HG02840 (cell line): ENCODE measurements around the gene CYP2R1.
A peak's percentile ranks its signal among the peaks of the same experiment; 100 is the strongest.

Experiments used
- ATAC-seq: cut with Tn5 transposase; IDR thresholded peaks from one replicate; pipeline ENCODE4 v1.9.1; 2021; ENCODE audit warnings: mild to moderate bottlenecking, moderate library complexity, moderate number of reproducible peaks; ENCODE audit not compliant: unreplicated experiment, low FRiP score

Gene CYP2R1

GRCh38 chr11:14892036-14892556 is at the start of gene CYP2R1:
TSS of gene CYP2R1 (minus strand) at chr11:14892231. CDS start at chr11:14892205, 26 bp downstream.
- ATAC-seq: peak; percentile 96

GRCh38 chr11:14938936-14939335 is 46.9 kb upstream of the CYP2R1 start:
- no peak for ATAC-seq

GRCh38 chr11:14934641-14935351 is 42.8 kb upstream of the CYP2R1 start:
- no peak for ATAC-seq

DNA sequence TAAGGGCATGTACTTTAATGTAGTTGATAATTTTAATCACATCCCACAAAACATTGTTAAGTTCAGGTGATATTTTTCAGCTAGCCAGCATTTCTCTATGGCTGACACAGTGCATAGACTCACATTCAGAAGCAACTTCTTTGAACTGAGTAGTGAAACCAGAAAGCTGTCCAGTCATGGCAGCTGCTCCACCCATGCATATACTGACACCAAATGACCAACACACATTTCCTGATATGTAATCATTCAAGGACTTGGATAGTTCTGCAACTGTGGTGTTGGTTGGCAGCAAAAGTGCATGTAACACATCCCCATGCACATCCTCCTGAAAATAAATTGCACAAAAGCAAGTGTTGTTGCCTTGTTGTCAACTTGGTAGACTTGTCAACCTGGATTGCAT is 40.4 kb upstream of the CYP2R1 start:
- no peak for ATAC-seq

GRCh38 chr11:14930369-14930768 is 38.3 kb upstream of the CYP2R1 start:
- no peak for ATAC-seq

DNA sequence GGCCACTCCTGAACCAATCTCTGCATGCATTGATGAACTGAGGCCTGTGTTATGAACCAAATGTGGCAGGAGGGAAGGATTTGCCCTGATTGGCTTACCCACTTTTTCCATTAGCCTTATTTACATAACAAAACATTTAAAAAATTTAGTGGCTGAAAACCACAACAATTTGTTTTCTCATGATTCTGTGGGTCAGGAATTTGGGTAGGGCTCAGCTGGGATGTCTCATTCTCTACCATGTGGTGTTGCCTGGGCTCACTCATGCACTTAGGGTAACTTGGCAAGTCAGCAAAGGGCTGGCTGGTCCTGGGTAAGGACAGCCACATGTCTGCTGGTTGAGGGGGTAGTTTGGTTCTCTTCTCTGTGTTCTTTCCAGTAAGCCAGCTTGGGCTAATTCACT is 35.1 kb upstream of the CYP2R1 start:
- ATAC-seq: no peak

GRCh38 chr11:14924318-14924717 is 32.3 kb upstream of the CYP2R1 start:
- no peak for ATAC-seq

GRCh38 chr11:14916403-14916802 is 24.4 kb upstream of the CYP2R1 start:
- ATAC-seq: no peak

DNA sequence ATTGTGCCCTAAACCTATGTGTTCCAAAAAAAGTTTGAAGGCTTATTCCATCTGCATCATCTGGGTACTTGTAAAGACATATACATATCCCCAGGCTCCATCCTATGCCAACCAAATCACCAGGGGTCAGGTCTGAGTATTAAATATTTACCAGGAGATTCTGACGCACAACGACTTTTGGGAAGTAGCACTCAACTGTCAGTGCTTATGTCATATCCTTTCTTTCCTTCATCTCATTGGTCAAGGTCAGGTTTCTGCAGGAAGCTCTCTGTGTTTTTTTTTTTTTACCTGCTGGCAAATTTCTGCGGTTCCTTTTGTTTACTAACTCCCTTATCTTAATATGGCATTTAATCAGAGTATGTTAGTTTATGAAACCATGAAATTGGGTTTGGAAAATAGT is 22.5 kb upstream of the CYP2R1 start:
- ATAC-seq: no peak

- ATAC-seq: no peak
These were observed 16.3 kb upstream of the CYP2R1 start for GRCh38 chr11:14908214-14908880.

DNA sequence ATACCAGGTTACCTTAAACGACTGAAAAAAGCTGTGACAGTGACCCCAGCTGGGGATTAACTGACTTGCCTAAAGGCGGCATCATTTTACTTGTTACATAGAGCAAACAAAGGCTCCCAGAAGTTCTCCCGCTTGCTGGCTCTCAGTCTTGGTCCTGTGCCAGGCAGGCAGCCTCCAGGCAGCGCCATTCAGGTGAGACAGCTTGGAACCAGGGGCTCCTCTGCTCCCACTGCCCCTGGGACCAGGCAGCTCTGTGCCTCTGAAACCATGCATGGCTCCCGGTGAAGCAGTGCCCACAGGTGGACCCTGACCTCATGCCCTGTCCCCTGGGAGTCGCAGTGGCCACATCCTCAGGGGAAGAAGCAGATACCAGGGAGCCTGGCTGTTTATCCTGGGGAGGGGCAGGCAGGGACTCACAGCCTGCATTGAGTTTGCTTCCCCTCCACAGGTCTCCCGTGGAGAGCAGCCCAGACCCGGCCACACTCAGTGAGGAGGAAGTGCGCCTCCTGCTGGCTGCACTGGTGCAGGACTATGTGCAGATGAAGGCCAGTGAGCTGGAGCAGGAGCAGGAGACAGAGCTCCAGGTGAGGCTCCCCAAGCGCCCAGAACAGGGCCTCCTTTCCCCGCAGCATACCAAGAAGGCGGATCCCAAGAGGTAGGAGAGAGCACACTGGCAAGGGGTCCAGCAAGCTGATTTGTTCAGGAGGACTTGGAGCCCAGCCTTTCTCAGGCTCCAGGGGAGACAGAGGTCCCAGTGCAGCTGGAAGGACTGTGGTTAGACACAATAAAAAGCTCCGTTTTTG is 15.6 kb upstream of the CYP2R1 start:
- peak; percentile 52 for ATAC-seq

- ATAC-seq: no peak
These were observed 15.0 kb upstream of the CYP2R1 start for GRCh38 chr11:14906993-14907392.

GRCh38 chr11:14906578-14906977 is 14.5 kb upstream of the CYP2R1 start:
- no peak for ATAC-seq

GRCh38 chr11:14905104-14906033 is 13.3 kb upstream of the CYP2R1 start:
- peak; percentile 57 for ATAC-seq

GRCh38 chr11:14904745-14905103 is 12.7 kb upstream of the CYP2R1 start:
- ATAC-seq: peak; percentile 45

GRCh38 chr11:14902650-14903350 is 10.8 kb upstream of the CYP2R1 start:
- ATAC-seq: no peak

DNA sequence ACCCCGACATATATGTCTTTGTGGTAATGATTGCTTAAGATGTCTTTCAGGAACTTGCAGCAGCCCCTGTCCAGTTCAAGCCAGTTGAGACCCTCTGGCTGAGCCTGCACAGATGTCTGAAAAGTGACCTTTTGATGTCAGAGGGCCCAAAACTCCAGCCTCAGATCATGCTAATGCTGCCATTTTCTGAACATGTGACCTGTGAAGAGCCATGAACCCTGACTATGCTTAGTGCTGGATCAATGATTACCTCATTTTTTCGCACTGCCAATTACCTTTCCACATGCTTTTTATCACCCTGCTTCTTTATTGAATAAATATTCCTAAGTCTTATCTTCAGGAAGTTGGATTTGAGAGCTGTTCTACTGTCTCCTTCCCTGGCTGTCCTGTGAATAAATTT is 6.9 kb upstream of the CYP2R1 start:
- no peak for ATAC-seq

- ATAC-seq: no peak
These were observed 6.3 kb upstream of the CYP2R1 start for GRCh38 chr11:14898355-14898754.
